Measurements from ENCODE around the gene FABP6. TPM values are rescaled to one million over a fixed set of nuclear protein-coding genes. Genes with fewer than 3 reads are reported as not detected.

The FABP6 gene
- total RNA-seq, 1 experiment from 2014 or later, result not detected

DNA sequence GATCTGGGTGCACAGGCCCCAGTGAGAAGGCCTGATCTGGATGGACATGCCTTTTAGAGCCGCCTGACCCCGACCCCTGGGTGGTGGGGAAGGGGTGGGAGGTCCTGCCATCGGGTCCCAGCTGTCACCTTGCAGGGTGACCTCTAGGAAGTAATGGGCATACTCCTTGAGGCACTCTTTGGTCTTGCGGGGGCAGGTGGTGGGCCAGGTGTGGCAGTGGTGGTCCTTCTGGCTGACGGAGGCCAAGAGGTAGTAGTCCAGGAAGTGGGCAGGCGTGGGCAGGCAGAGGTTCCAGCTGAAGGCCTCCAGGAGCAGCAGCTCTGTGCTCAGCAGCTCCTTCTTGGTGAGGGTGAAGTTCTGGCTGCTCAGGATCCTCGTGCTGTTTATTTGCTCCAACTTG, 30.0 kb downstream of the FABP6 start:
- Histone ChIP-seq H3K4me3 (ENCODE audit: low read depth, low read length) (no peak overlapping the region), H3K9me3 (no peaks in the 10 kb centered on the region), H3K4me1 (peaks cover 45% of the 10 kb centered on the region), H3K36me3 (ENCODE audit: control insufficient read depth, insufficient read depth, low read length) (0 out of 2 replicates have a peak, but pooled peaks cover 3% of the 10 kb centered on the region), H3K27me3 (replicated peaks; ENCODE audit: control insufficient read depth, insufficient read depth, low read length) (no peaks in the 10 kb centered on the region)
- TF ChIP-seq, protein P1, sequence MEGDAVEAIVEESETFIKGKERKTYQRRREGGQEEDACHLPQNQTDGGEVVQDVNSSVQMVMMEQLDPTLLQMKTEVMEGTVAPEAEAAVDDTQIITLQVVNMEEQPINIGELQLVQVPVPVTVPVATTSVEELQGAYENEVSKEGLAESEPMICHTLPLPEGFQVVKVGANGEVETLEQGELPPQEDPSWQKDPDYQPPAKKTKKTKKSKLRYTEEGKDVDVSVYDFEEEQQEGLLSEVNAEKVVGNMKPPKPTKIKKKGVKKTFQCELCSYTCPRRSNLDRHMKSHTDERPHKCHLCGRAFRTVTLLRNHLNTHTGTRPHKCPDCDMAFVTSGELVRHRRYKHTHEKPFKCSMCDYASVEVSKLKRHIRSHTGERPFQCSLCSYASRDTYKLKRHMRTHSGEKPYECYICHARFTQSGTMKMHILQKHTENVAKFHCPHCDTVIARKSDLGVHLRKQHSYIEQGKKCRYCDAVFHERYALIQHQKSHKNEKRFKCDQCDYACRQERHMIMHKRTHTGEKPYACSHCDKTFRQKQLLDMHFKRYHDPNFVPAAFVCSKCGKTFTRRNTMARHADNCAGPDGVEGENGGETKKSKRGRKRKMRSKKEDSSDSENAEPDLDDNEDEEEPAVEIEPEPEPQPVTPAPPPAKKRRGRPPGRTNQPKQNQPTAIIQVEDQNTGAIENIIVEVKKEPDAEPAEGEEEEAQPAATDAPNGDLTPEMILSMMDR (IDR thresholded peaks at IDR 0.05; ENCODE audit: insufficient read depth in 1 of 2, low read depth in 1 of 2, low read length in 1 of 2, severe bottlenecking in 1 of 2, unreplicated experiment in 1 of 2), result no peak
- no peaks in the 10 kb centered on the region for H3K9me3 Mint-ChIP-seq (ENCODE audit: unreplicated experiment)
- no TSS peak for BruUV-seq (replicated peaks)
- CTCF ChIA-PET, result no interaction called here
- no peak for DNase-seq
- peaks cover 8% of the 10 kb centered on the region for H3K36me3 Mint-ChIP-seq (ENCODE audit: insufficient read depth, unreplicated experiment)
- POLR2A ChIA-PET, result interaction anchor here (0.6 kb wide), 1 partner anchor 27 kb away, joined by 3 read pairs; no protein-coding TSS in a partner anchor
- intact Hi-C loops (cut with micrococcal nuclease; ENCODE audit: unreplicated experiment), result no loop called here
- peaks cover 52% of the 10 kb centered on the region for H3K4me1 Mint-ChIP-seq (ENCODE audit: low read depth, unreplicated experiment)
- H3K27me3 Mint-ChIP-seq (ENCODE audit: insufficient read depth, unreplicated experiment), result no peaks in the 10 kb centered on the region
- peak overlapping the region; percentile 100 for H3K27ac Mint-ChIP-seq (ENCODE audit: unreplicated experiment)
- no peak overlapping the region for H3K4me3 Mint-ChIP-seq (ENCODE audit: unreplicated experiment)

DNA sequence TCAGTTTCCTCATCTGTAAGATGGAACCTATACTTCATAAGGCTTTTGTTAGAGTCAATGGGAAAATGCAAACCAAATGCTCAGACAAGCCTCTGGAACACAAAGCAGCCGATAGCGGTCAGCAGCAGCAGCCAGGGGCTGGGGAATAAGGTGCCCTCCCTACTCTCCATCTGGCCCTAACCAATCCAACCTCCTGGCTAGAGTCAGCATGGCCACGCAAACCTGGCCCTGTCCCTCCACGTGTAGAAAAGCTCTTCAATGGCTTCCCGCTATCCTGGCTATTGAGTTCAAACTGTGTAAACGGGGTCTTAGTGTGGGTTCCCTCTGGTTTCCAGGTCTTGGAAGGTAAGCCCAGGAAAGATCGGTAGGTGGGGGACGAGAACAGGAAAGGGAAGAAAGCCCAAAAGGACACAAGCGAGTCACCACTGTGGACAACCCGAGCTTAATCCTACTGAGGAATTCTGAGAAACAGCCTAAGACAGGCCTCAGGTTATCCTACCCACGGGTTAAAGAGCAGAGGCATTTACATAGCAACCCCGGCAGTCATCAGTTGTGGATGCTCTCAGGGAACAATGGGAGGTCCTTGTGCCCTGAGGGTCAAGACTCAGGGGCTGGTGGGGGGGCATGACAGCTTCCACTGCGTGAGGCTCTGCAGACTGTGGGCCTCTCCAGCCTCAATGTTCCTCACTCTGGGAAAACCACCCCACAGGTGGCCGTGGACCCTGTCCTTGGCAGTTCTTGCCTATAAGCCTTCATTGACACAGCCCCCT, 30.9 kb downstream of the FABP6 start:
- Mint-ChIP-seq H3K9me3 (ENCODE audit: unreplicated experiment) (no peaks in the 10 kb centered on the region), H3K36me3 (ENCODE audit: insufficient read depth, unreplicated experiment) (peaks cover 8% of the 10 kb centered on the region), H3K27me3 (ENCODE audit: insufficient read depth, unreplicated experiment) (no peaks in the 10 kb centered on the region), H3K27ac (ENCODE audit: unreplicated experiment) (peak overlapping the region; percentile 100), H3K4me1 (ENCODE audit: low read depth, unreplicated experiment) (peaks cover 57% of the 10 kb centered on the region), H3K4me3 (ENCODE audit: unreplicated experiment) (peak overlapping the region; percentile 73)
- H3K27me3 ChIP-seq (replicated peaks; ENCODE audit: control insufficient read depth, insufficient read depth, low read length), result no peaks in the 10 kb centered on the region
- ChIA-PET CTCF (interaction anchor here (1.3 kb wide), 1 partner anchor 85 kb away, joined by 6 read pairs; no protein-coding TSS in a partner anchor), POLR2A (interaction anchor here (0.5 to 2.2 kb wide), 6 partner anchors 15 to 100 kb away, joined by 3 to 6 read pairs (median 4); partner anchors contain the start of gene CCNJL)
- intact Hi-C loops (cut with micrococcal nuclease; ENCODE audit: unreplicated experiment), result loop anchor here (1.0 to 10.0 kb wide), 5 partner anchors 13 to 235 kb away; partner anchors contain the start of gene PWWP2A
- 0 out of 2 replicates have a peak, but pooled peaks cover 3% of the 10 kb centered on the region for H3K36me3 ChIP-seq (ENCODE audit: control insufficient read depth, insufficient read depth, low read length)
- no peaks in the 10 kb centered on the region for H3K9me3 ChIP-seq
- TSS peak; percentile 54 for BruUV-seq (replicated peaks)
- H3K4me1 ChIP-seq, result peaks cover 45% of the 10 kb centered on the region
- TF ChIP-seq, protein P1 (IDR thresholded peaks at IDR 0.05; ENCODE audit: insufficient read depth in 1 of 2, low read depth in 1 of 2, low read length in 1 of 2, severe bottlenecking in 1 of 2, unreplicated experiment in 1 of 2), result no peak
- peak; percentile 30 to 60 for DNase-seq
- H3K4me3 ChIP-seq (ENCODE audit: low read depth, low read length), result no peak overlapping the region

DNA sequence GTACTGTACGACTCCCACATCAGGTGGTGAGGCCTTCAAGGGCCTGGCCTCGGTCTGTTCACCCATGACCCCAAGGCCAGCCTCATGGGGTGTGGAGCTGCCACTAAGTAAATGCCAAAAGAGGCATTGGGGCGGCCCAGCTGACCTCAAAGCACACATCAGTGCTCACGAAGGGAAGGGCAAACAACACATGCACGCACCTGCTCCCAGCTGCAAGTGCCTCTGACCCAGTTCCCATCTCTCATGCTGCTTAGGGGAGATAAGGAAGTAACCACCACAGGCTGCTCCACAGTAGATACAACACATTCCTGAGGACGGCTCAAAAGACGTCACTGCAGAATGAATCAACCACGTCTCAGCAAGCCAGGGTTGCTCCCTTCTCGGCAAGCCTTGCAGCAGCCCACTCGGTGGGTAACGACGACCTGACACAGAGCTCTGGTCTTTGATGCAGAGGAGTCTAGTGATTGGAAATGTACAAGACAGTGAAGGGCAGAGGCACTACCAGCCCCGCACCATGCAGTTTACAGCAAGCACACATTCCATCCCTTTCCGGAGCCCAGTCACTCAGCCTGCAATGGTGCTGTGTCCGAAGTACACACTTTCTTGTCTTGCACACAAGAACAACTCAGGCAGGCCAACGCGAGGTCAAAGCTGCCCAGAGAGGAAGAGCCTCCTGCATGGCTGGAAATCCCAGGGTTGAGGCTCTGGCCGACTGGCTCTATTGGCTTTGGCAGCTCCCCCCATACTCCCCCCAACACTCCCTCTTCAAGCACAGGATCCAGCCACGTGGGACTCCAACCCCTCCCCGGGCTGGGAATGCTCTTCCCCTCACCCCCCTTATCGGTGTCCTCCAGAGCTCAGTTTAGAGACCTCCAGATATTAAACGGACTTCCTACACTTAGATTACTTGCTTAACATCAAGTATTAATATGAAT, 31.8 kb downstream of the FABP6 start:
- peak; percentile 88 to 97 for DNase-seq
- H3K4me1 ChIP-seq, result peaks cover 45% of the 10 kb centered on the region
- intact Hi-C loops (cut with micrococcal nuclease; ENCODE audit: unreplicated experiment), result loop anchor here (1.0 to 10.0 kb wide), 9 partner anchors 14 to 236 kb away; partner anchors contain the start of gene PWWP2A
- ChIA-PET CTCF (interaction anchor here (0.9 to 1.3 kb wide), 2 partner anchors 16 to 84 kb away, joined by 3 to 6 read pairs; no protein-coding TSS in a partner anchor), POLR2A (interaction anchor here (0.5 to 2.2 kb wide), 7 partner anchors 16 to 149 kb away, joined by 3 to 6 read pairs (median 4); partner anchors contain the start of gene CCNJL)
- peaks cover 9% of the 10 kb centered on the region for H3K36me3 Mint-ChIP-seq (ENCODE audit: insufficient read depth, unreplicated experiment)
- no peaks in the 10 kb centered on the region for H3K36me3 ChIP-seq (ENCODE audit: control insufficient read depth, insufficient read depth, low read length)
- peak overlapping the region; percentile 100 for H3K27ac Mint-ChIP-seq (ENCODE audit: unreplicated experiment)
- H3K4me1 Mint-ChIP-seq (ENCODE audit: low read depth, unreplicated experiment), result peaks cover 57% of the 10 kb centered on the region
- BruUV-seq (replicated peaks), result TSS peak; percentile 99
- H3K9me3 Mint-ChIP-seq (ENCODE audit: unreplicated experiment), result no peaks in the 10 kb centered on the region
- TF ChIP-seq, protein P1 (IDR thresholded peaks at IDR 0.05; ENCODE audit: insufficient read depth in 1 of 2, low read depth in 1 of 2, low read length in 1 of 2, severe bottlenecking in 1 of 2, unreplicated experiment in 1 of 2), result no peak
- H3K4me3 Mint-ChIP-seq (ENCODE audit: unreplicated experiment), result peak overlapping the region; percentile 73
- no peaks in the 10 kb centered on the region for H3K27me3 Mint-ChIP-seq (ENCODE audit: insufficient read depth, unreplicated experiment)
- H3K9me3 ChIP-seq, result no peaks in the 10 kb centered on the region
- peak overlapping the region; percentile 0; the same call in 1 of the 2 replicates for H3K4me3 ChIP-seq (ENCODE audit: low read depth, low read length)
- no peaks in the 10 kb centered on the region for H3K27me3 ChIP-seq (replicated peaks; ENCODE audit: control insufficient read depth, insufficient read depth, low read length)
